Astrocyte of the cerebellum (primary cell): Measurements from ENCODE around the gene NAPB.

Experiments
- DNase-seq: peaks from one replicate; pipeline ENCODE4 v3.0.0-alpha.2; 2011; ENCODE audit warnings: low read depth
- H3K4me3 ChIP-seq: 2 replicates; pipeline ENCODE4 v1.5.1; 2011; ENCODE audit warnings: mild to moderate bottlenecking, low read depth, low read length, moderate library complexity
- in situ Hi-C: cut with HindIII; loops from 2 replicates; pipeline ENCODE4 v1.10.0; 2017; ENCODE audit warnings: low sequenced_read_pairs
- TF ChIP-seq, protein P1 (sequence below): IDR thresholded peaks from 2 replicates; pipeline ENCODE4 v1.5.1; 2012; ENCODE audit warnings: low read length, low read depth, moderate library complexity, mild to moderate bottlenecking; ENCODE audit errors: missing control alignments

NAPB gene

DNA sequence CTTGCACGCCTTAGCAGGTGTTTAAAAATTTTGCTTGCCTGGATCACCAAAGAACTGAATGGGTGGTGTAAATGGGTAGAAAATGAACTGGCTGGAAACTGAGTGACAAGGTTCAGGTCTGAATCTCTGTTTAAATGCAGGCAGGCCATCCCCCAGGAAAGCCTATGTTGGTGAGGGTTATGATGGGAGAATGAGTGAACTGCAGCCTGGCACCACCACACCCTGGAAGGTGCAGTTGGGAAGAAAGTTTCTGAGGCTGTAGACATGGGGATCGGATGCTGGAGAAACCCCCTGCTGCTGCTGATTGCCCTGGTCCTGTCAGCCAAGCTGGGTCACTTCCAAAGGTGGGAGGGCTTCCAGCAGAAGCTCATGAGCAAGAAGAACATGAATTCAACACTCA, 18.7 kb upstream of the NAPB start:
- TF ChIP-seq, protein P1, sequence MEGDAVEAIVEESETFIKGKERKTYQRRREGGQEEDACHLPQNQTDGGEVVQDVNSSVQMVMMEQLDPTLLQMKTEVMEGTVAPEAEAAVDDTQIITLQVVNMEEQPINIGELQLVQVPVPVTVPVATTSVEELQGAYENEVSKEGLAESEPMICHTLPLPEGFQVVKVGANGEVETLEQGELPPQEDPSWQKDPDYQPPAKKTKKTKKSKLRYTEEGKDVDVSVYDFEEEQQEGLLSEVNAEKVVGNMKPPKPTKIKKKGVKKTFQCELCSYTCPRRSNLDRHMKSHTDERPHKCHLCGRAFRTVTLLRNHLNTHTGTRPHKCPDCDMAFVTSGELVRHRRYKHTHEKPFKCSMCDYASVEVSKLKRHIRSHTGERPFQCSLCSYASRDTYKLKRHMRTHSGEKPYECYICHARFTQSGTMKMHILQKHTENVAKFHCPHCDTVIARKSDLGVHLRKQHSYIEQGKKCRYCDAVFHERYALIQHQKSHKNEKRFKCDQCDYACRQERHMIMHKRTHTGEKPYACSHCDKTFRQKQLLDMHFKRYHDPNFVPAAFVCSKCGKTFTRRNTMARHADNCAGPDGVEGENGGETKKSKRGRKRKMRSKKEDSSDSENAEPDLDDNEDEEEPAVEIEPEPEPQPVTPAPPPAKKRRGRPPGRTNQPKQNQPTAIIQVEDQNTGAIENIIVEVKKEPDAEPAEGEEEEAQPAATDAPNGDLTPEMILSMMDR, result no peak
- in situ Hi-C loops, result no loop called here
- DNase-seq, result no peak
- H3K4me3 ChIP-seq, result no peak overlapping the region

DNA sequence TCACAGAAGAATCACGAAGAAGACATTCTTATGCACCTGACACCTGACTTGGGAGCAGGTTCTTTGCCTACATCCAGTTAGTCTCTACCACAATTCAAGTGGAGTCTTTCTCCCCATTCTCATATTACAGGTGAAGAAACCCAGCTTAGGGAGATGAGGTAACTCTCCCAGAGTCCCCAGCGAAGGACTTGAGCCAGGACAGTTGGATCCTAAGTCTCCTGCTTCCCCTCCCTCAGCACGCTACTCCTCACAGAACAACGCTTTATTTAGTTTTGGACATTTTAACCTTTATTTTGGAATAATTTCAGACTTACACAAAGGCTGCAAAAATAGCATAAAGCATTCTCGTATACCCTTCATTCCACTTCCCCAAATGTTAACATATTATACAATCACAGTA, 17.4 kb upstream of the NAPB start:
- TF ChIP-seq, protein P1, result no peak
- in situ Hi-C loops, result no loop called here
- DNase-seq, result no peak
- H3K4me3 ChIP-seq, result no peak overlapping the region

DNA sequence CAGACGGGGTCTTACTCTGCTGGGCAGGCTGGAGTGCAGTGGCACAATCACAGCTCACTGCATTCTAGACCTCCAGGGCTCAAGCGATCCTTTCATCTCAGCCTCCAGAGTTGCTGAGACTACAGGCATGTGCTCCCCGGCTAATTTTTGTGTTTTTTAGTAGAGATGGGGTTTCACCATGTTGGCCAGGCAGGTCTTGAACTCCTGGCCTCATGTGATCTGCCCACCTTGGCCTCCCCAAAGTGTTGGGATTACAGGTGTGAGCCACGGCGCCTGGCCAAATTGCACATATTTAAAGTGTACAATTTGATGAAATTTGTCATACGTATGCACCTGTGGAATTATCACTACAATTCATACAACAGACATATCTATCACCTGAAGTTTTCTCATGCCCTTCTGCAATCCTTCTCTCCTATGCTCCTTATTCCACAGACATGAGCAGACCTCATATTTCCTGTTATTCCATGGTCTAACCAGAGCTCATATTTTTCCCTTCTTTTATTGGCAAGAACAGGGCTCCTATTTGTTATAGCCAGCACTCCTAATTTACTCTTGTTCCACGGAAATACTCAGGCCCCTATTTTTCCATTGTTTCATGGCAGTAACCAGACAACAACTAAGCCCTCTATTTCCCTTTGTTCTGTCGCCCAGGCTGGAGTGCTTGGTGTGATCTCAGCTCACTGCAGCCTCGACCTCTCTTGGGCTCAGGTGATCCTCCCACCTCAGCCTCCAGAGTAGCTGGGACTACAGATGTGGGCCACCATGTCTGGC, 16.0 kb upstream of the NAPB start:
- H3K4me3 ChIP-seq, result no peak overlapping the region
- DNase-seq, result no peak
- TF ChIP-seq, protein P1, result no peak
- in situ Hi-C loops, result no loop called here

DNA sequence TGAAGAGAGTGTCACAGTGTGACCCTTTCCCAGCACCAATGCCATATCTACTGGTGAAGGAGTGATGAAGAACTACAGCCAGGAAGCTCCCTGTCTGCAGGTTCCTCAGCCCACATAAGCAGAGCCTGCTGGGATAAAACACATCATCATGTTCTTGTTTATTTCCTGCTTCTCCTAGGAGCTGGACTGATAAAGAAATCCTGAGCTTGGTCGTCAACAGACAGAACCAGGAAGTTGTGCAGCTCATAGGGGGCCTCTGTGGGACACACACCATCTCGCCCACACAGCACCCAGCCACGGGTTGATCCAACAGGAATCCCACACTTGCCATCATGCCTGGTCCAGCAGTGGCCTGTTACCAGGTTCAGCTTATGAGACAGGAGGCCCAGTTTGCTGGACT, 15.4 kb upstream of the NAPB start:
- in situ Hi-C loops, result no loop called here
- no peak overlapping the region for H3K4me3 ChIP-seq
- no peak for DNase-seq
- TF ChIP-seq, protein P1, result no peak

DNA sequence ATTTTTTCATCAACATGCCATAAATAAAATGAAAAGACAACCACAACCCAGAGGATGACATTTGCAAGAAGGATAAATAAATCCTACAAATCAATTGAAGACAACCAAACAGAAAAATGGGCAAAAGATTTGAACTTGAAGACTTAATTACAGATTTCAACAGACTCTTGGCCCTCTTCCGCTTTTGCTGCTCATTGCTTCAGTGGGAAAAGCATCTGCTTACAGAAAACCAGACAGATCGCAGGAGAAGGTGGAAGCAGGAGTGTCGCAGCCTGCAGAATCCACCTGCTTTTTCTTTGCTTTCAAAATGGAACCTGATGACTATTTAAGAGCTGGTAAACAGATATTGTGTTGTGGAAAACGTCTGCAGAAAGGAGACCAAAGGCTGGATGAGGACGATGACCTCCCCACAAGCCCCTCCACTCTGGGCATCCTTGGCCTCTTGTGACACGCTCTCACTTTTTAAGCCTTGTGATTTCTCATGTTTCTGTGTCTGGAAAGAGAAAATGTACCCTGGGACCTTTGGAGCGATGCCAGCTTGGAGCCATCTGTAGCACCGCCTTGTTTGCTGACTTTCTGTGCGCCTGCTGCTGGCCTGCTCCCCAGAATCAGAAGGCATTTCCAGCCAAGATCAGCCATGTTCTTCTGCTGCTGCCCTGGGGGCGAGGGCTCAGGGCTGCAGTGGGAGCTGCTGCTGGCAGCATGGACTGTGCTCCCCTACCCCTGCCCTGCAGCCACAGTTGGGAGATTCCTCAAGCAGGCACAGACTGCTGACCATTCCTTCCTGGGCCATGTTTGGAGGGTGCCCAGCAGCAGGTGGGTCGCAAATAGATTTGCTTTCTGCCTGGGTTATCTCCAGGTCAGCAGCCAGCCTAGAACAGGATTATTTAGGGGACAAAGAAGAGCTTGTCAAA, 14.6 kb upstream of the NAPB start:
- in situ Hi-C loops, result no loop called here
- no peak overlapping the region for H3K4me3 ChIP-seq

More for the DNA sequence above, 14.6 kb upstream of the NAPB start:
- TF ChIP-seq, protein P1, result no peak
- DNase-seq, result no peak
